ENCODE data around the gene SORBS1.

The SORBS1 gene

GRCh38 chr10:95306851-95307250 lies 254.3 kb downstream of the SORBS1 start:
- DNase-seq: no peak

- no peak for DNase-seq
Observed at GRCh38 chr10:95306318-95306650, 254.9 kb downstream of the SORBS1 start.

GRCh38 chr10:95305606-95306317 lies 255.4 kb downstream of the SORBS1 start:
- no peak for DNase-seq

GRCh38 chr10:95304976-95305375 lies 256.2 kb downstream of the SORBS1 start:
- no peak for DNase-seq

GRCh38 chr10:95304463-95304862 lies 256.7 kb downstream of the SORBS1 start:
- DNase-seq: no peak

- no peak for DNase-seq
Observed at GRCh38 chr10:95303950-95304349, 257.2 kb downstream of the SORBS1 start.

- no peak for DNase-seq
Observed at GRCh38 chr10:95303535-95303934, 257.6 kb downstream of the SORBS1 start.

GRCh38 chr10:95300022-95300539 lies 261.1 kb downstream of the SORBS1 start:
- no peak for DNase-seq

GRCh38 chr10:95297402-95297801 lies 263.8 kb downstream of the SORBS1 start:
- DNase-seq: no peak

- DNase-seq: no peak
Observed at GRCh38 chr10:95296764-95297163, 264.4 kb downstream of the SORBS1 start.

- DNase-seq: peak; percentile 77
Observed at GRCh38 chr10:95295031-95295755, 266.0 kb downstream of the SORBS1 start.

- no peak for DNase-seq
Observed at GRCh38 chr10:95293631-95294030, 267.5 kb downstream of the SORBS1 start.

- DNase-seq: no peak
Observed at GRCh38 chr10:95291365-95292039, 269.7 kb downstream of the SORBS1 start.

- DNase-seq: no peak
Observed at GRCh38 chr10:95290461-95291364, 270.5 kb downstream of the SORBS1 start, which contains the start of gene PDLIM1. Gene PDLIM1, minus strand, starts transcription at chr10:95291003. Its CDS starts 88 bp downstream, at chr10:95290915.

GRCh38 chr10:95289921-95290421 lies 271.2 kb downstream of the SORBS1 start:
- no peak for DNase-seq

GRCh38 chr10:95289003-95289920 lies 271.9 kb downstream of the SORBS1 start:
- DNase-seq: no peak

GRCh38 chr10:95288303-95288702 lies 272.9 kb downstream of the SORBS1 start:
- no peak for DNase-seq

GRCh38 chr10:95287281-95287680 lies 273.9 kb downstream of the SORBS1 start:
- no peak for DNase-seq

GRCh38 chr10:95286707-95287106 lies 274.5 kb downstream of the SORBS1 start:
- no peak for DNase-seq

GRCh38 chr10:95285556-95285955 lies 275.6 kb downstream of the SORBS1 start:
- no peak for DNase-seq

GRCh38 chr10:95284807-95285206 lies 276.4 kb downstream of the SORBS1 start:
- DNase-seq: no peak

Measured in DMS79 (cell line).